Mammary epithelial cell (primary cell): Measurements from ENCODE around the gene EVI5L.

Experiments
- CTCF ChIP-seq, 2 donors: IDR thresholded peaks in 1 of 2; conservative IDR thresholded peaks in 1 of 2; 2 replicates each; pipeline ENCODE4 v1.5.1; 2011 to 2012; ENCODE audit warnings: inconsistent platforms in 2 of 2, low read length in 2 of 2, mild to moderate bottlenecking in 2 of 2, control low read depth in 1 of 2, low read depth in 1 of 2; ENCODE audit not compliant: insufficient read depth in 1 of 2; ENCODE audit errors: extremely low read depth in 1 of 2
- EZH2 ChIP-seq: IDR thresholded peaks from 2 replicates; pipeline ENCODE4 v1.6.1; 2012; ENCODE audit warnings: low read length, inconsistent platforms, borderline replicate concordance

- TF ChIP-seq CTCF (conservative IDR thresholded peaks at IDR 0.05 in 1 of 2, IDR thresholded peaks at IDR 0.05 in 1 of 2; ENCODE audit: extremely low read depth in 1 of 2, insufficient read depth in 1 of 2, low read depth in 1 of 2, low read length in 2 of 2) (peak; percentile 43 to 60), EZH2 (no peak)
These were observed 73.4 kb downstream of the EVI5L start, which contains the start of gene MAP2K7 for GRCh38 chr19:7903244-7904073.
